GM12878 (cell line): Measurements from ENCODE around the gene UBC. TPM values are rescaled to one million over a fixed set of nuclear protein-coding genes. Genes with fewer than 3 reads are reported as not detected.

Source experiments
- ATAC-seq: fragments of 200-7000 bp; cut with Tn5 transposase; 3 replicates; pipeline ENCODE4 v1.9.1; 2020; ENCODE audit warnings: mild to moderate bottlenecking, moderate library complexity
- BruUV-seq: library from RNA; stranded (reverse); fragments of 400-500 nt; replicated peaks from 2 replicates; lab custom pipeline; 2021; lab: Mats Ljungman, UMichigan
- CTCF ChIA-PET: fragments of 300-600 bp; sonication (Branson Sonifier 250); formaldehyde crosslinking; extraction: SDS; loops from one replicate; lab custom pipeline; 2021; ENCODE audit warnings: inconsistent platforms; lab: Yijun Ruan, JAX
- POLR2A ChIA-PET: fragments of 350-600 bp; formaldehyde crosslinking; extraction: SDS; loops from one replicate; lab custom pipeline; 2021; ENCODE audit warnings: inconsistent platforms; lab: Charles Lee
- RAD21 ChIA-PET: fragments of 300-600 bp; sonication (Branson Sonifier 250); formaldehyde crosslinking; loops from one replicate; lab custom pipeline; 2023; ENCODE audit warnings: antibody characterized with exemption; ENCODE audit not compliant: unreplicated experiment; lab: Charles Lee
- SMC1A ChIA-PET: fragments of 300-600 bp; sonication (Branson Sonifier 250); formaldehyde crosslinking; loops from one replicate; lab custom pipeline; 2023; ENCODE audit not compliant: unreplicated experiment, uncharacterized antibody; lab: Charles Lee
- DNase-seq: peaks from one replicate; pipeline ENCODE4 v3.0.0-alpha.2; 2011; ENCODE audit warnings: low read depth, low spot score
- FAIRE-seq: peaks from 3 replicates; lab custom pipeline; 2011; peaks lifted over from hg19 to GRCh38; lab: Jason Lieb, UNC
- H2AFZ ChIP-seq: 2 replicates; pipeline ENCODE4 v1.6.0; 2011; ENCODE audit warnings: low read depth, low read length, control low read depth; ENCODE audit not compliant: control insufficient read depth
- H3K27ac ChIP-seq: 2 replicates; pipeline ENCODE4 v1.5.1; 2011; ENCODE audit warnings: control low read depth; ENCODE audit not compliant: control insufficient read depth, insufficient read depth
- H3K27me3 ChIP-seq, 2 experiments: replicated peaks in 1 of 2; 2 replicates each; pipeline versions ENCODE4 v1.6.0 to v1.6.1; 2011; ENCODE audit warnings: low read length in 1 of 2; ENCODE audit not compliant: control insufficient read depth in 2 of 2, insufficient read depth in 2 of 2
- H3K36me3 ChIP-seq, 2 experiments: 2 replicates each; pipeline ENCODE4 v1.5.1; 2011; ENCODE audit warnings: low read length in 1 of 2; ENCODE audit not compliant: control insufficient read depth in 2 of 2, insufficient read depth in 2 of 2
- H3K4me1 ChIP-seq: 2 replicates; pipeline ENCODE4 v1.6.1; 2011; ENCODE audit warnings: mild to moderate bottlenecking, low read length, moderate library complexity, mixed read lengths; ENCODE audit not compliant: control insufficient read depth, insufficient read depth
- H3K4me2 ChIP-seq: 2 replicates; pipeline ENCODE4 v1.6.0; 2011; ENCODE audit warnings: control low read depth; ENCODE audit not compliant: control insufficient read depth, insufficient read depth
- H3K4me3 ChIP-seq: fragments of 200-600 bp; sonication (generic); 2 replicates; pipeline ENCODE4 v1.5.1; 2016
- H3K79me2 ChIP-seq: 2 replicates; pipeline ENCODE4 v1.6.0; 2011; ENCODE audit warnings: low read length; ENCODE audit not compliant: control insufficient read depth, insufficient read depth
- H3K9ac ChIP-seq: 2 replicates; pipeline ENCODE4 v1.8.0; 2011; ENCODE audit warnings: low read length, control low read depth, mixed read lengths; ENCODE audit not compliant: control insufficient read depth, insufficient read depth
- H3K9me3 ChIP-seq: replicated peaks from 3 replicates; pipeline ENCODE4 v1.5.1; 2011; ENCODE audit warnings: mild to moderate bottlenecking, low read length; ENCODE audit not compliant: control insufficient read depth, insufficient read depth
- H4K20me1 ChIP-seq: 2 replicates; pipeline ENCODE4 v1.6.0; 2011; ENCODE audit not compliant: control insufficient read depth, insufficient read depth
- ATF7 ChIP-seq: fragments of 450-650 bp; IDR thresholded peaks from 2 replicates; pipeline ENCODE4 v1.6.1; 2016; ENCODE audit warnings: low read depth, mild to moderate bottlenecking
- HDAC2 ChIP-seq: fragments of 200-600 bp; sonication (generic); IDR thresholded peaks from 2 replicates; pipeline ENCODE4 v1.6.1; 2017
- IRF4 ChIP-seq: IDR thresholded peaks from 2 replicates; pipeline ENCODE4 v1.6.1; 2011; ENCODE audit warnings: low read depth, low read length
- MYC ChIP-seq: IDR thresholded peaks from 2 replicates; pipeline ENCODE4 v1.6.1; 2011; ENCODE audit warnings: mild to moderate bottlenecking, low read length, moderate library complexity, inconsistent platforms; ENCODE audit not compliant: insufficient read depth, insufficient replicate concordance, insufficient read length, severe bottlenecking
- PML ChIP-seq: IDR thresholded peaks from 2 replicates; pipeline ENCODE4 v1.6.1; 2012; ENCODE audit warnings: low read length, inconsistent platforms
- SMC3 ChIP-seq: IDR thresholded peaks from 2 replicates; pipeline ENCODE4 v1.6.1; 2011; ENCODE audit warnings: low read length, improper control_type of control experiment, borderline replicate concordance
- ZNF384 ChIP-seq: IDR thresholded peaks from 2 replicates; pipeline ENCODE4 v1.6.1; 2012; ENCODE audit warnings: low read depth, mild to moderate bottlenecking, low read length, improper control_type of control experiment, borderline replicate concordance
- WGBS: methylation state at CpG from one replicate; pipeline ENCODE4 v1.1.6; 2016; ENCODE audit warnings: low lambda C conversion rate; ENCODE audit not compliant: insufficient replicate concordance, insufficient coverage; ENCODE audit errors: missing lambda C conversion rate; 5-methylcytosine and 5-hydroxymethylcytosine counted together
- in situ Hi-C: fragments of 300-500 bp; cut with MboI; formaldehyde crosslinking; loops from 9 replicates; pipeline ENCODE4 v1.14.3; 2018; ENCODE audit warnings: mixed read lengths
- intact Hi-C: fragments of 100-400 bp; cut with micrococcal nuclease; formaldehyde crosslinking; loops from one replicate; pipeline ENCODE4 v1.14.2; 2022; ENCODE audit not compliant: unreplicated experiment
- polyA plus RNA-seq, 11 experiments: library from polyadenylated mRNA; depleted of rRNA in 4 of 11; unstranded in 6 of 11; stranded (reverse) in 5 of 11; fragments of >200 nt; fragmentation: Nextera tagmentation in 4 of 11; fragmentation: Illumina TruSeq in 1 of 11; extraction: Ambion mirVana in 4 of 11; extraction: Trizol in 1 of 11; gene quantifications; 1 replicate in 1 of 11; 2 replicates in 10 of 11; pipeline versions ENCODE4 v1.2.1 to v1.2.3, GENCODE V29; 2011 to 2016; ENCODE audit warnings: inconsistent platforms in 2 of 11, missing spikeins in 2 of 11, low read depth in 1 of 11
- total RNA-seq, 4 experiments: library from RNA; depleted of rRNA in 3 of 4; stranded (reverse); fragments of >200 nt in 3 of 4; fragmentation: Illumina TruSeq in 1 of 4; extraction: Trizol in 1 of 4; gene quantifications; 2 replicates each; pipeline versions ENCODE4 v1.2.1 to v1.2.3, GENCODE V29; 2013 to 2021
- TF ChIP-seq, protein P1 (sequence below), 3 experiments: IDR thresholded peaks in 2 of 3; conservative IDR thresholded peaks in 1 of 3; 2 replicates each; pipeline ENCODE4 v1.5.1; 2011; ENCODE audit warnings: low read depth in 3 of 3, low read length in 3 of 3, mild to moderate bottlenecking in 3 of 3, control low read depth in 2 of 3, moderate library complexity in 2 of 3, inconsistent platforms in 1 of 3, mixed read lengths in 1 of 3; ENCODE audit not compliant: control insufficient read depth in 2 of 3, insufficient read depth in 1 of 3; ENCODE audit errors: extremely low read depth in 1 of 3
- TF ChIP-seq, protein P2 (sequence below): fragments of 450-650 bp; IDR thresholded peaks from 2 replicates; pipeline ENCODE4 v1.6.1; 2017; ENCODE audit warnings: mild to moderate bottlenecking, moderate library complexity
- TF ChIP-seq, protein P3 (sequence below): fragments of 450-650 bp; IDR thresholded peaks from 2 replicates; pipeline ENCODE4 v1.6.1; 2018; ENCODE audit warnings: mild to moderate bottlenecking, low read depth, moderate library complexity; ENCODE audit not compliant: partially characterized antibody

Gene UBC
- total and polyA plus RNA-seq, 10 of the 15 experiments (the other 5 are each of a cell fraction or from before 2014, with no cell fraction given): 653 to 1,666 (median 874) TPM

DNA sequence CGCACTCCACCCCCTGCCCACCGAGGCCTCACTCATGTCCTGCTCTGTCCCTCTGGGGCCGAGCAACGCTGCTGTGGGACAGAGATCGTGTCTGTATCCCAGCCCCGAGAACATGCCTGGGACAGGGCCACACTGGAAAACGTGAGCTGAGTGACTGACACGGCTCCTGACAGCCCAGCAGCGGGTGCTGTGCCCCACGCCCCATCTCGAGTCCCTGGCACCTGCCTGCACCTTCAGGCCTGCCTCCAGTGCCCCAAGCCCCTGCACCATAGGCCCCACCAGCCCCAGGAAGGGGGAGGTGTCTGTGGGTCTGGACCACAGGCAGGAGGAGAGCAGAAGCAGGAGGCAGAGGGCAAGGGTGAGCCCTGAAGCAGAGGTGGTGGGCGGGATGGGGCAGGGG, 34.6 kb upstream of the UBC start:
- ChIA-PET RAD21 (no interaction called here), POLR2A (no interaction called here), SMC1A (no interaction called here), CTCF (no interaction called here)
- no peaks in the 10 kb centered on the region for H3K79me2 ChIP-seq
- H3K4me1 ChIP-seq: no peaks in the 10 kb centered on the region
- no peak overlapping the region for H3K27ac ChIP-seq
- in situ Hi-C loops (no loop called here), intact Hi-C loops (no loop called here)
- BruUV-seq: no TSS peak
- no peak for FAIRE-seq
- H4K20me1 ChIP-seq: no peaks in the 10 kb centered on the region
- ATAC-seq: no peak
- H3K27me3 ChIP-seq: no peaks in the 10 kb centered on the region
- no peak overlapping the region for H3K9ac ChIP-seq
- DNase-seq: no peak
- H3K4me2 ChIP-seq: no peak overlapping the region
- no peaks in the 10 kb centered on the region for H3K9me3 ChIP-seq
- no peak overlapping the region for H3K4me3 ChIP-seq
- 91% methylated on average over 12 of the region's 12 CpGs for WGBS
- H3K36me3 ChIP-seq: peaks cover 9 to 24% of the 10 kb centered on the region in 2 experiments
- TF ChIP-seq HDAC2: no peak
- TF ChIP-seq ATF7: no peak
- TF ChIP-seq, protein P1, sequence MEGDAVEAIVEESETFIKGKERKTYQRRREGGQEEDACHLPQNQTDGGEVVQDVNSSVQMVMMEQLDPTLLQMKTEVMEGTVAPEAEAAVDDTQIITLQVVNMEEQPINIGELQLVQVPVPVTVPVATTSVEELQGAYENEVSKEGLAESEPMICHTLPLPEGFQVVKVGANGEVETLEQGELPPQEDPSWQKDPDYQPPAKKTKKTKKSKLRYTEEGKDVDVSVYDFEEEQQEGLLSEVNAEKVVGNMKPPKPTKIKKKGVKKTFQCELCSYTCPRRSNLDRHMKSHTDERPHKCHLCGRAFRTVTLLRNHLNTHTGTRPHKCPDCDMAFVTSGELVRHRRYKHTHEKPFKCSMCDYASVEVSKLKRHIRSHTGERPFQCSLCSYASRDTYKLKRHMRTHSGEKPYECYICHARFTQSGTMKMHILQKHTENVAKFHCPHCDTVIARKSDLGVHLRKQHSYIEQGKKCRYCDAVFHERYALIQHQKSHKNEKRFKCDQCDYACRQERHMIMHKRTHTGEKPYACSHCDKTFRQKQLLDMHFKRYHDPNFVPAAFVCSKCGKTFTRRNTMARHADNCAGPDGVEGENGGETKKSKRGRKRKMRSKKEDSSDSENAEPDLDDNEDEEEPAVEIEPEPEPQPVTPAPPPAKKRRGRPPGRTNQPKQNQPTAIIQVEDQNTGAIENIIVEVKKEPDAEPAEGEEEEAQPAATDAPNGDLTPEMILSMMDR (IDR thresholded peaks at IDR 0.05 in 2 of 3, conservative IDR thresholded peaks at IDR 0.05 in 1 of 3; ENCODE audit: control insufficient read depth in 2 of 3, extremely low read depth in 1 of 3, insufficient read depth in 1 of 3, low read depth in 3 of 3, low read length in 3 of 3): no peak
- TF ChIP-seq ZNF384: no peak
- TF ChIP-seq SMC3: no peak
- TF ChIP-seq IRF4: no peak
- TF ChIP-seq MYC: no peak
- no peak for TF ChIP-seq PML
- TF ChIP-seq, protein P2, sequence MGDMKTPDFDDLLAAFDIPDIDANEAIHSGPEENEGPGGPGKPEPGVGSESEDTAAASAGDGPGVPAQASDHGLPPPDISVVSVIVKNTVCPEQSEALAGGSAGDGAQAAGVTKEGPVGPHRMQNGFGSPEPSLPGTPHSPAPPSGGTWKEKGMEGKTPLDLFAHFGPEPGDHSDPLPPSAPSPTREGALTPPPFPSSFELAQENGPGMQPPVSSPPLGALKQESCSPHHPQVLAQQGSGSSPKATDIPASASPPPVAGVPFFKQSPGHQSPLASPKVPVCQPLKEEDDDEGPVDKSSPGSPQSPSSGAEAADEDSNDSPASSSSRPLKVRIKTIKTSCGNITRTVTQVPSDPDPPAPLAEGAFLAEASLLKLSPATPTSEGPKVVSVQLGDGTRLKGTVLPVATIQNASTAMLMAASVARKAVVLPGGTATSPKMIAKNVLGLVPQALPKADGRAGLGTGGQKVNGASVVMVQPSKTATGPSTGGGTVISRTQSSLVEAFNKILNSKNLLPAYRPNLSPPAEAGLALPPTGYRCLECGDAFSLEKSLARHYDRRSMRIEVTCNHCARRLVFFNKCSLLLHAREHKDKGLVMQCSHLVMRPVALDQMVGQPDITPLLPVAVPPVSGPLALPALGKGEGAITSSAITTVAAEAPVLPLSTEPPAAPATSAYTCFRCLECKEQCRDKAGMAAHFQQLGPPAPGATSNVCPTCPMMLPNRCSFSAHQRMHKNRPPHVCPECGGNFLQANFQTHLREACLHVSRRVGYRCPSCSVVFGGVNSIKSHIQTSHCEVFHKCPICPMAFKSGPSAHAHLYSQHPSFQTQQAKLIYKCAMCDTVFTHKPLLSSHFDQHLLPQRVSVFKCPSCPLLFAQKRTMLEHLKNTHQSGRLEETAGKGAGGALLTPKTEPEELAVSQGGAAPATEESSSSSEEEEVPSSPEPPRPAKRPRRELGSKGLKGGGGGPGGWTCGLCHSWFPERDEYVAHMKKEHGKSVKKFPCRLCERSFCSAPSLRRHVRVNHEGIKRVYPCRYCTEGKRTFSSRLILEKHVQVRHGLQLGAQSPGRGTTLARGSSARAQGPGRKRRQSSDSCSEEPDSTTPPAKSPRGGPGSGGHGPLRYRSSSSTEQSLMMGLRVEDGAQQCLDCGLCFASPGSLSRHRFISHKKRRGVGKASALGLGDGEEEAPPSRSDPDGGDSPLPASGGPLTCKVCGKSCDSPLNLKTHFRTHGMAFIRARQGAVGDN: no peak
- TF ChIP-seq, protein P3, sequence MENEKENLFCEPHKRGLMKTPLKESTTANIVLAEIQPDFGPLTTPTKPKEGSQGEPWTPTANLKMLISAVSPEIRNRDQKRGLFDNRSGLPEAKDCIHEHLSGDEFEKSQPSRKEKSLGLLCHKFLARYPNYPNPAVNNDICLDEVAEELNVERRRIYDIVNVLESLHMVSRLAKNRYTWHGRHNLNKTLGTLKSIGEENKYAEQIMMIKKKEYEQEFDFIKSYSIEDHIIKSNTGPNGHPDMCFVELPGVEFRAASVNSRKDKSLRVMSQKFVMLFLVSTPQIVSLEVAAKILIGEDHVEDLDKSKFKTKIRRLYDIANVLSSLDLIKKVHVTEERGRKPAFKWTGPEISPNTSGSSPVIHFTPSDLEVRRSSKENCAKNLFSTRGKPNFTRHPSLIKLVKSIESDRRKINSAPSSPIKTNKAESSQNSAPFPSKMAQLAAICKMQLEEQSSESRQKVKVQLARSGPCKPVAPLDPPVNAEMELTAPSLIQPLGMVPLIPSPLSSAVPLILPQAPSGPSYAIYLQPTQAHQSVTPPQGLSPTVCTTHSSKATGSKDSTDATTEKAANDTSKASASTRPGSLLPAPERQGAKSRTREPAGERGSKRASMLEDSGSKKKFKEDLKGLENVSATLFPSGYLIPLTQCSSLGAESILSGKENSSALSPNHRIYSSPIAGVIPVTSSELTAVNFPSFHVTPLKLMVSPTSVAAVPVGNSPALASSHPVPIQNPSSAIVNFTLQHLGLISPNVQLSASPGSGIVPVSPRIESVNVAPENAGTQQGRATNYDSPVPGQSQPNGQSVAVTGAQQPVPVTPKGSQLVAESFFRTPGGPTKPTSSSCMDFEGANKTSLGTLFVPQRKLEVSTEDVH: no peak
- no peak overlapping the region for H2AFZ ChIP-seq
